Prostate gland (tissue), 2 donors: ENCODE results near the gene NDUFS2. TPM values are rescaled to one million over a fixed set of nuclear protein-coding genes. Genes with fewer than 3 reads are reported as not detected.

Experiments
- DNase-seq: peaks from one replicate; pipeline ENCODE4 v3.0.0-alpha.2; 2019; ENCODE audit warnings: low spot score
- H3K27ac ChIP-seq, 2 donors: fragments of 200-600 bp; sonication (generic); 2 replicates each; pipeline ENCODE4 v1.5.1; 2017 to 2019
- H3K27me3 ChIP-seq: fragments of 200-600 bp; sonication (generic); replicated peaks from 2 replicates; pipeline ENCODE4 v1.5.1; 2019; ENCODE audit not compliant: insufficient read depth
- H3K36me3 ChIP-seq, 2 donors: fragments of 200-600 bp; sonication (generic); 1 replicate in 1 of 2; 2 replicates in 1 of 2; pipeline versions ENCODE4 v1.5.1 to v1.8.1; 2017 to 2019
- H3K4me1 ChIP-seq: fragments of 200-600 bp; sonication (generic); replicated peaks from 2 replicates; pipeline ENCODE4 v1.5.1; 2019
- H3K4me3 ChIP-seq, 2 donors: fragments of 200-600 bp; sonication (generic); 2 replicates each; pipeline ENCODE4 v1.5.1; 2017 to 2019
- H3K9me3 ChIP-seq: fragments of 200-600 bp; sonication (generic); 2 replicates; pipeline ENCODE4 v1.5.1; 2017
- CTCF ChIP-seq, 4 experiments: fragments of 200-600 bp in 2 of 4; fragments of 450-650 bp in 2 of 4; sonication (generic) in 2 of 4; IDR thresholded peaks; 1 replicate in 3 of 4; 2 replicates in 1 of 4; pipeline ENCODE4 v1.5.1; 2016 to 2019; ENCODE audit warnings: antibody characterized with exemption in 4 of 4, mild to moderate bottlenecking in 2 of 4, moderate library complexity in 2 of 4
- POLR2A ChIP-seq: fragments of 450-650 bp; IDR thresholded peaks from one replicate; pipeline ENCODE4 v1.6.1; 2016; ENCODE audit warnings: antibody characterized with exemption, mild to moderate bottlenecking
- POLR2AphosphoS5 ChIP-seq: sonication (generic); formaldehyde crosslinking; IDR thresholded peaks from one replicate; pipeline ENCODE4 v1.6.1; 2017; ENCODE audit warnings: antibody characterized with exemption
- WGBS: methylation state at CpG from one replicate; pipeline ENCODE4 v1.1.5; 2018; 5-methylcytosine and 5-hydroxymethylcytosine counted together
- intact Hi-C: fragments of 100-400 bp; cut with DNase I; formaldehyde crosslinking; loops from one replicate; pipeline ENCODE4 v1.14.2; 2022
- total RNA-seq, 2 donors: library from RNA; depleted of rRNA; stranded (reverse); fragments of >200 nt; gene quantifications; one replicate each; pipeline ENCODE4 v1.1.0, GENCODE V29; 2016

The NDUFS2 gene
- total RNA-seq, 2 donors from 2014 or later: 108 to 111 TPM

DNA sequence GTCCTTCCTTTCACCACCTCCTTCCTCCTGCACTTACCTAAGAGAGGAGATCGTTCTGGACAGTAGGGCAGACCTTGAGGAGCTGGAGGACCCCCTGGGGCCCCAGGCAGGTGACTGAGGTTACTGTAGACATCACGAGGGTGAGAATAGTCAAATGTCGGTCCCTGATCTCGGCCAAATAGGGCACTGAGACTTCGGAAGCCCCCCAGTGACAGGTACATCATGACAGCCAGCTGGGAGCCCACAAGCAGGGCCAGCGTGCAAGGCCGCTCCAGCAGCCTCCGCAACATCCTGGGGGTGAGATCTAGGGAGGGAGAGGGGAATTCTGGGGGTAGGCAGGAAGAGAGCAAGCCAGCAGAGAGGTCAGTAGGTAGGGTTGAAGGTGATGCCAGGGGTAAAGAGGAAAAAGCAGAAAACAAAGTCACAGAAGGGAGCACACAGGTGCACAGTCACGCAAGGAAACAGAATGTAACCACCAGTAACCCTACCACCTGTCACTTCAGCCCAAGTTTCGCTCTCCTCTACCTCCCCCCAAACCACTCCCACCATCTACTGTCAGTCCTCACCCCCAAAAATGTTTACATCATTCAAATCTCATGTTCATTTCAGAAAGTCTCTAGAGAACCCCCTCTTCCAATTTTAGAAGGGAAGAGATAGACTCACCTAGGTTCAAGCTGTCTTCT is 26.3 kb upstream of the NDUFS2 start:
- no peak for TF ChIP-seq POLR2AphosphoS5
- no peak for TF ChIP-seq POLR2A
- no peak for TF ChIP-seq CTCF (IDR thresholded peaks at IDR 0.05)
- Histone ChIP-seq H3K27ac (peak overlapping the region; percentile 84 to 87), H3K4me1 (no peaks in the 10 kb centered on the region), H3K9me3 (no peaks in the 10 kb centered on the region), H3K36me3 (peaks cover 0 to 12% of the 10 kb centered on the region in 2 donors), H3K4me3 (peak overlapping the region in 1 of 2 donors; percentile 75), H3K27me3 (no peaks in the 10 kb centered on the region)
- WGBS: 85% methylated on average over 10 of the region's 10 CpGs
- intact Hi-C loops: no loop called here
- DNase-seq: no peak

GRCh38 chr1:161176468-161177111 is 25.6 kb upstream of the NDUFS2 start:
- Histone ChIP-seq H3K27me3 (no peaks in the 10 kb centered on the region), H3K4me3 (peak overlapping the region; percentile 75 to 77), H3K9me3 (no peaks in the 10 kb centered on the region), H3K36me3 (peaks cover 0 to 5% of the 10 kb centered on the region in 2 donors), H3K4me1 (no peaks in the 10 kb centered on the region), H3K27ac (peak overlapping the region; percentile 84 to 87)
- intact Hi-C loops: no loop called here
- TF ChIP-seq POLR2AphosphoS5 (no peak), CTCF (IDR thresholded peaks at IDR 0.05) (no peak), POLR2A (no peak)
- 14% methylated on average over 17 of the region's 17 CpGs for WGBS
- no peak for DNase-seq

- Histone ChIP-seq H3K27me3 (no peaks in the 10 kb centered on the region), H3K36me3 (no peaks in the 10 kb centered on the region), H3K9me3 (no peaks in the 10 kb centered on the region), H3K4me1 (no peaks in the 10 kb centered on the region), H3K4me3 (peak within 1 kb of the TSS; percentile 75 to 77), H3K27ac (peak within 1 kb of the TSS; percentile 84 to 87)
- WGBS: 3% methylated on average over 28 of the region's 50 CpGs
- intact Hi-C loops: no loop called here
- peak; percentile 89 for TF ChIP-seq POLR2AphosphoS5
- TF ChIP-seq POLR2A: peak; percentile 70
- TF ChIP-seq CTCF (IDR thresholded peaks at IDR 0.05): no peak
- DNase-seq: peak; percentile 84
These were observed 24.8 kb upstream of the NDUFS2 start, which contains the start of gene B4GALT3 for GRCh38 chr1:161177112-161177935. Gene B4GALT3, minus strand, starts transcription at chr1:161177507. Its CDS starts 1,447 bp downstream, at chr1:161176060.

- WGBS: 33% methylated on average over 9 of the region's 9 CpGs
- intact Hi-C loops: no loop called here
These were observed 24.3 kb upstream of the NDUFS2 start for GRCh38 chr1:161177936-161178244.

More at GRCh38 chr1:161177936-161178244, 24.3 kb upstream of the NDUFS2 start:
- DNase-seq: no peak
- Histone ChIP-seq H3K36me3 (no peaks in the 10 kb centered on the region), H3K27me3 (no peaks in the 10 kb centered on the region), H3K9me3 (no peaks in the 10 kb centered on the region), H3K27ac (peak overlapping the region; percentile 84 to 87), H3K4me3 (peak overlapping the region; percentile 75 to 77), H3K4me1 (no peaks in the 10 kb centered on the region)
- TF ChIP-seq CTCF (IDR thresholded peaks at IDR 0.05): no peak
- no peak for TF ChIP-seq POLR2A
- no peak for TF ChIP-seq POLR2AphosphoS5
